Hepatocyte (in vitro differentiated cells): Measurements from ENCODE around the gene NAPEPLD.

Experiments
- EZH2 ChIP-seq: fragments of 200-600 bp; sonication (generic); IDR thresholded peaks from 2 replicates; pipeline ENCODE4 v1.6.1; 2016; ENCODE audit warnings: antibody characterized with exemption, mild to moderate bottlenecking, borderline replicate concordance
- TF ChIP-seq, protein P1 (sequence below): fragments of 200-600 bp; sonication (generic); IDR thresholded peaks from 2 replicates; pipeline ENCODE4 v1.5.1; 2016; ENCODE audit warnings: antibody characterized with exemption, mild to moderate bottlenecking; ENCODE audit not compliant: poor library complexity

GRCh38 chr7:103068414-103069403, 80.2 kb downstream of the NAPEPLD start:
- no peak for TF ChIP-seq EZH2
- TF ChIP-seq, protein P1, sequence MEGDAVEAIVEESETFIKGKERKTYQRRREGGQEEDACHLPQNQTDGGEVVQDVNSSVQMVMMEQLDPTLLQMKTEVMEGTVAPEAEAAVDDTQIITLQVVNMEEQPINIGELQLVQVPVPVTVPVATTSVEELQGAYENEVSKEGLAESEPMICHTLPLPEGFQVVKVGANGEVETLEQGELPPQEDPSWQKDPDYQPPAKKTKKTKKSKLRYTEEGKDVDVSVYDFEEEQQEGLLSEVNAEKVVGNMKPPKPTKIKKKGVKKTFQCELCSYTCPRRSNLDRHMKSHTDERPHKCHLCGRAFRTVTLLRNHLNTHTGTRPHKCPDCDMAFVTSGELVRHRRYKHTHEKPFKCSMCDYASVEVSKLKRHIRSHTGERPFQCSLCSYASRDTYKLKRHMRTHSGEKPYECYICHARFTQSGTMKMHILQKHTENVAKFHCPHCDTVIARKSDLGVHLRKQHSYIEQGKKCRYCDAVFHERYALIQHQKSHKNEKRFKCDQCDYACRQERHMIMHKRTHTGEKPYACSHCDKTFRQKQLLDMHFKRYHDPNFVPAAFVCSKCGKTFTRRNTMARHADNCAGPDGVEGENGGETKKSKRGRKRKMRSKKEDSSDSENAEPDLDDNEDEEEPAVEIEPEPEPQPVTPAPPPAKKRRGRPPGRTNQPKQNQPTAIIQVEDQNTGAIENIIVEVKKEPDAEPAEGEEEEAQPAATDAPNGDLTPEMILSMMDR, result no peak
